H1 (cell line): ENCODE results near the gene EHD2. TPM values are rescaled to one million over a fixed set of nuclear protein-coding genes. Genes with fewer than 3 reads are reported as not detected.
A peak's percentile ranks its signal among the peaks of the same experiment; 100 is the strongest.
"Not testable (repeated sequence)": the region's sequence is repeated elsewhere in the genome, so short reads cannot be mapped to it uniquely, and the experiment has no call there.

Experiments
- CTCF ChIA-PET: fragments of 300-600 bp; sonication (Branson Sonifier 250); formaldehyde crosslinking; loops from one replicate; lab custom pipeline; 2021; ENCODE audit not compliant: partially characterized antibody; lab: Charles Lee
- POLR2A ChIA-PET: fragments of 300-600 bp; sonication (Branson Sonifier 250); formaldehyde crosslinking; loops from one replicate; lab custom pipeline; 2021; ENCODE audit warnings: inconsistent platforms; ENCODE audit not compliant: partially characterized antibody; lab: Charles Lee
- DNase-seq, 2 experiments: peaks; one replicate each; pipeline versions ENCODE4 v3.0.0 to v3.0.0-alpha.2; 2010 to 2022; ENCODE audit warnings: low spot score in 2 of 2, low read depth in 1 of 2, mixed read lengths in 1 of 2
- FAIRE-seq: peaks from 2 replicates; lab custom pipeline; 2011; peaks lifted over from hg19 to GRCh38; lab: Jason Lieb, UNC
- H2AFZ ChIP-seq: 2 replicates; pipeline ENCODE4 v1.8.1; 2012; ENCODE audit warnings: low read length, inconsistent platforms
- H2AK5ac ChIP-seq: 2 replicates; pipeline ENCODE4 v1.6.1; 2013; ENCODE audit warnings: low read depth, low read length
- H2BK120ac ChIP-seq: replicated peaks from 2 replicates; pipeline ENCODE3; 2013; ENCODE audit warnings: low read depth, low read length, inconsistent platforms
- H2BK12ac ChIP-seq: 2 replicates; pipeline ENCODE4 v1.6.1; 2013; ENCODE audit warnings: low read depth, low read length
- H2BK15ac ChIP-seq: 2 replicates; pipeline ENCODE4 v1.6.1; 2013; ENCODE audit warnings: low read length
- H2BK20ac ChIP-seq: 2 replicates; pipeline ENCODE4 v1.6.1; 2013; ENCODE audit warnings: low read length
- H2BK5ac ChIP-seq: 2 replicates; pipeline ENCODE4 v1.6.1; 2013; ENCODE audit warnings: low read depth, low read length
- H3K14ac ChIP-seq: 2 replicates; pipeline ENCODE4 v1.6.1; 2013; ENCODE audit warnings: inconsistent platforms; ENCODE audit not compliant: insufficient read length
- H3K18ac ChIP-seq: 2 replicates; pipeline ENCODE4 v1.6.1; 2013; ENCODE audit warnings: low read length; ENCODE audit errors: extremely low read depth
- H3K23ac ChIP-seq: 2 replicates; pipeline ENCODE4 v1.6.1; 2013; ENCODE audit warnings: inconsistent platforms; ENCODE audit not compliant: insufficient read length
- H3K23me2 ChIP-seq: 2 replicates; pipeline ENCODE4 v1.6.1; 2013; ENCODE audit warnings: low read depth, low read length
- H3K27ac ChIP-seq: 2 replicates; pipeline ENCODE4 v1.6.1; 2011; ENCODE audit warnings: low read depth, low read length, inconsistent platforms
- H3K27me3 ChIP-seq, 4 experiments: replicated peaks in 1 of 4; 1 replicate in 1 of 4; 2 replicates in 3 of 4; pipeline versions ENCODE4 v1.6.1 to v1.8.1; 2011 to 2013; ENCODE audit warnings: low read length in 3 of 4, mild to moderate bottlenecking in 3 of 4, inconsistent platforms in 2 of 4, mixed read lengths in 2 of 4, moderate library complexity in 1 of 4; ENCODE audit not compliant: control insufficient read depth in 3 of 4, insufficient read depth in 3 of 4; ENCODE audit errors: extremely low read depth in 1 of 4
- H3K36me3 ChIP-seq, 4 experiments: 2 replicates each; pipeline versions ENCODE4 v1.6.1 to v1.8.1; 2011 to 2013; ENCODE audit warnings: mild to moderate bottlenecking in 4 of 4, low read length in 3 of 4, moderate library complexity in 2 of 4, control low read depth in 1 of 4, inconsistent platforms in 1 of 4; ENCODE audit not compliant: insufficient read depth in 4 of 4, control insufficient read depth in 2 of 4
- H3K4ac ChIP-seq: replicated peaks from 2 replicates; pipeline ENCODE3; 2013; ENCODE audit warnings: low read length, low read depth, mixed read lengths, inconsistent platforms; ENCODE audit not compliant: insufficient read length
- H3K4me1 ChIP-seq, 4 experiments: replicated peaks in 1 of 4; 1 replicate in 1 of 4; 2 replicates in 3 of 4; pipeline versions ENCODE4 v1.6.1 to v1.8.1; 2011 to 2013; ENCODE audit warnings: low read length in 3 of 4, inconsistent platforms in 2 of 4, mixed read lengths in 1 of 4; ENCODE audit not compliant: insufficient read depth in 4 of 4, control insufficient read depth in 3 of 4
- H3K4me2 ChIP-seq, 2 experiments: 2 replicates each; pipeline versions ENCODE4 v1.6.1 to v1.8.1; 2011 to 2013; ENCODE audit warnings: low read depth in 2 of 2, low read length in 2 of 2, control low read depth in 1 of 2, inconsistent platforms in 1 of 2, mild to moderate bottlenecking in 1 of 2; ENCODE audit not compliant: insufficient read depth in 1 of 2
- H3K4me3 ChIP-seq, 4 experiments: fragments of 200-600, 300-600 bp in 1 of 4; sonication (generic), shearing (Covaris generic), sonication (Bioruptor Twin) in 1 of 4; 2 replicates each; pipeline versions ENCODE4 v1.5.1 to v1.8.1; 2011 to 2016; ENCODE audit warnings: low read length in 4 of 4, low read depth in 3 of 4, control low read depth in 2 of 4, inconsistent platforms in 2 of 4, mild to moderate bottlenecking in 2 of 4, mixed read lengths in 1 of 4, moderate library complexity in 1 of 4; ENCODE audit not compliant: insufficient read depth in 2 of 4; ENCODE audit errors: extremely low read depth in 1 of 4
- H3K56ac ChIP-seq: replicated peaks from 2 replicates; pipeline ENCODE3; 2013; ENCODE audit warnings: low read depth, mild to moderate bottlenecking, mixed read lengths, low read length, inconsistent platforms; ENCODE audit not compliant: insufficient read length
- H3K79me1 ChIP-seq: 2 replicates; pipeline ENCODE4 v1.6.1; 2013; ENCODE audit warnings: low read depth, low read length, control low read depth
- H3K79me2 ChIP-seq, 2 experiments: 2 replicates each; pipeline versions ENCODE4 v1.6.1 to v1.8.1; 2012 to 2013; ENCODE audit warnings: low read length in 2 of 2, mild to moderate bottlenecking in 2 of 2, inconsistent platforms in 1 of 2; ENCODE audit not compliant: insufficient read depth in 2 of 2, control insufficient read depth in 1 of 2
- H3K9ac ChIP-seq, 4 experiments: replicated peaks in 1 of 4; 1 replicate in 1 of 4; 2 replicates in 3 of 4; pipeline versions ENCODE4 v1.6.1 to v1.8.1; 2011 to 2013; ENCODE audit warnings: low read depth in 3 of 4, low read length in 3 of 4, control low read depth in 2 of 4, mild to moderate bottlenecking in 2 of 4, moderate library complexity in 2 of 4, inconsistent platforms in 1 of 4; ENCODE audit errors: extremely low read depth in 1 of 4
- H3K9me3 ChIP-seq, 2 experiments: 2 replicates each; pipeline versions ENCODE4 v1.6.1 to v1.8.1; 2012 to 2013; ENCODE audit warnings: mild to moderate bottlenecking in 2 of 2, moderate library complexity in 2 of 2, control low read depth in 1 of 2, inconsistent platforms in 1 of 2, low read depth in 1 of 2, low read length in 1 of 2, mixed read lengths in 1 of 2; ENCODE audit not compliant: insufficient read depth in 2 of 2
- H4K20me1 ChIP-seq, 2 experiments: replicated peaks in 1 of 2; 2 replicates each; pipeline versions ENCODE3 to v1.8.1; 2011 to 2013; ENCODE audit warnings: inconsistent platforms in 2 of 2, low read length in 2 of 2, mild to moderate bottlenecking in 1 of 2; ENCODE audit not compliant: insufficient read depth in 2 of 2, control insufficient read depth in 1 of 2
- H4K5ac ChIP-seq: 2 replicates; pipeline ENCODE4 v1.6.1; 2013; ENCODE audit warnings: low read length, low read depth, mixed read lengths, inconsistent platforms; ENCODE audit not compliant: insufficient read length
- H4K8ac ChIP-seq: 2 replicates; pipeline ENCODE4 v1.8.0; 2013; ENCODE audit warnings: mild to moderate bottlenecking, moderate library complexity, low read length, inconsistent platforms; ENCODE audit not compliant: insufficient read depth; ENCODE audit errors: extremely low read depth
- H4K91ac ChIP-seq: replicated peaks from 2 replicates; pipeline ENCODE3; 2013; ENCODE audit warnings: low read length, mixed read lengths, inconsistent platforms; ENCODE audit not compliant: insufficient read length
- KDM1A ChIP-seq: fragments of 200-600, 300-600 bp; sonication (generic); IDR thresholded peaks from 2 replicates; pipeline ENCODE4 v1.7.1; 2016; ENCODE audit warnings: mild to moderate bottlenecking, low read length, borderline replicate concordance
- WGBS, 2 experiments: shearing (Covaris generic) in 1 of 2; methylation state at CpG; one replicate each; pipeline versions ENCODE4 v1.1.6 to v1.1.7; 2013 to 2015; ENCODE audit warnings: low lambda C conversion rate in 2 of 2, mixed read lengths in 2 of 2, inconsistent platforms in 1 of 2, low coverage in 1 of 2, missing lambda C conversion rate in 1 of 2; ENCODE audit not compliant: insufficient replicate concordance in 2 of 2, insufficient coverage in 1 of 2, insufficient read length in 1 of 2; ENCODE audit errors: extremely low coverage in 1 of 2, missing lambda C conversion rate in 1 of 2; 5-methylcytosine and 5-hydroxymethylcytosine counted together
- polyA plus RNA-seq, 7 experiments: library from polyadenylated mRNA; depleted of rRNA in 3 of 7; stranded (reverse) in 5 of 7; unstranded in 2 of 7; fragments of >200 nt in 5 of 7; fragments of 200-250 nt in 2 of 7; gene quantifications; 1 replicate in 5 of 7; 2 replicates in 1 of 7; 4 replicates in 1 of 7; pipeline versions ENCODE4 v1.2.1 to v1.2.3, GENCODE V29; 2011 to 2013; ENCODE audit warnings: missing spikeins in 2 of 7, mixed read lengths in 2 of 7
- total RNA-seq: library from RNA; stranded (reverse); fragmentation: NEBNext Ultra II Directional; extraction: Animal tissue kit (Norgen Biotek cat#: 25700); gene quantifications from 2 replicates; pipeline ENCODE4 v1.2.1, GENCODE V29; 2021

The EHD2 gene
- total and polyA plus RNA-seq, 2 of the 8 experiments (the other 6 are each of a cell fraction or from before 2014, with no cell fraction given) = 4.5 to 14.3 TPM

- H3K56ac ChIP-seq, H3K23ac ChIP-seq, H3K9me3 ChIP-seq, H4K5ac ChIP-seq, FAIRE-seq, H3K4me1 ChIP-seq, H3K23me2 ChIP-seq, H2BK120ac ChIP-seq, H3K18ac ChIP-seq, H2BK15ac ChIP-seq, DNase-seq, H3K27me3 ChIP-seq, H2AFZ ChIP-seq, H2AK5ac ChIP-seq, H3K4ac ChIP-seq, H4K91ac ChIP-seq, H3K27ac ChIP-seq, H2BK20ac ChIP-seq, H3K14ac ChIP-seq, H3K79me1 ChIP-seq, H2BK12ac ChIP-seq: not testable (repeated sequence)
- H3K4me2 ChIP-seq = peak overlapping the region; percentile 59 to 92
- H4K8ac ChIP-seq = peak overlapping the region; percentile 100; the same call in 1 of the 2 replicates
- CTCF ChIA-PET = interaction anchor here (1.2 to 1.8 kb wide), 4 partner anchors 11 to 72 kb away, joined by 3 to 10 read pairs (median 4); no protein-coding TSS in a partner anchor
- H3K79me2 ChIP-seq = peaks cover 13 to 25% of the 10 kb centered on the region in 2 experiments
- H3K4me3 ChIP-seq = peak overlapping the region; percentile 57 to 97 (median 75)
- peaks cover 8 to 17% of the 10 kb centered on the region in 2 experiments for H4K20me1 ChIP-seq
- peak; percentile 49; the same call in 1 of the 2 replicates for TF ChIP-seq KDM1A
- H2BK5ac ChIP-seq = peak overlapping the region; percentile 97; the same call in 1 of the 2 replicates
- peak overlapping the region in 3 of 4 experiments; percentile 83 to 95 (median 94); a peak in 3 of 7 replicates for H3K9ac ChIP-seq
- WGBS, 2 experiments = 81% methylated on average over 23 of the region's 23 CpGs; no CpG with 5 or more reads in 1 of the 2 experiments
- H3K36me3 ChIP-seq = peaks cover 10 to 18% (median 14%) of the 10 kb centered on the region in 4 experiments
- POLR2A ChIA-PET = interaction anchor here (0.6 to 5.0 kb wide), 9 partner anchors 10 to 457 kb away, joined by 3 to 34 read pairs (median 3); partner anchors contain the start of gene NOP53
These were observed 64.2 kb downstream of the EHD2 start for GRCh38 chr19:47777245-47778048.
